GM19328 (cell line): ENCODE data around the gene TGM1.
A peak's percentile ranks its signal among the peaks of the same experiment; 100 is the strongest.

ENCODE experiments used
- ATAC-seq: cut with Tn5 transposase; IDR thresholded peaks from one replicate; pipeline ENCODE4 v1.9.1; 2021; ENCODE audit warnings: mild to moderate bottlenecking, moderate library complexity; ENCODE audit not compliant: unreplicated experiment

TGM1 gene

DNA sequence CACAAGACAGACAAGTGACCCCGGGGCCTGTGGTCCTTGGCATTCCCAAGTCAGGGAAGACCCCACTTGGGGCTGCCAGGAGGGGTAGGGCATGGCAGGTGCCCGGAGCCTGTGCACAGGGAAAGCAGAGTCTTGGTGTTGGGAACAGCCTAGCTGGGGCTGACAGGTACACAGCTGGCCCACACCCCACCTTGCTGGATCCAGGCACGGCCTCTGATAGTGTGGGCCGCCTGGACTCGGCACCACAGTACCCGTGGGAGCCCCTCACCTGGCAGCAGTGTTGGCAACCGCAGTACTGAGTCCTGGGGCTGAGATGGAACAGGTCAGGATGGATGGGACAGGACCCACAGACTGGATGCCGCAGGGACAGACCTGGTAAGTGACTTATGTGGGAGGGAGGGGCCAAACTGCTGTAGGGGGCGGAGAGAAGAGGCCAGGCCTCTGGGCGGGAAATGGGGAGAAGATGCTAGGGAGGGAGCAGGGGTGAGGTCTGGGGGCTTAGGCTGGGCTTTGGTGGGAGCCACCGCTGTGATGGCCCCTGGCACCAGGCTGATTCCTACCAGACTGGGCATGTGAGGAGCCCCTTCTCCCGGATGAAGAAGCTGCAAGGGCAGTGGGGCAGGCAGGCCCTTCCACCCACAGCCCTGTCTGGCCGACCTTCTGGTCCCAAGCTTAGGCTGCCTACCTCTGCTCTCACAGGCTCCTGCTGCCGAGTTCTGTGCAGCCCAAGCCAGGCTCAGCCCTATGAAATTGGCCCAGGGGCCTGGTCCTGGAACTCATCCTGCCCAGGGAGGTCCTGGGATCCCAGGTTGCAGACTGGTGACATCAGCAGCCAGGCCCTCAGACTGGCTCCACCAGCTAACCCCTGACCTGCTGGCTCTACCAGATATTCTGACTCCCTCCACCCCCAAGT, at the start of gene TGM1:
TSS of gene TGM1 (minus strand) at position 357 of the 913 bp plus-strand sequence. CDS start 825 bp downstream, outside the sequence.
- no peak for ATAC-seq

DNA sequence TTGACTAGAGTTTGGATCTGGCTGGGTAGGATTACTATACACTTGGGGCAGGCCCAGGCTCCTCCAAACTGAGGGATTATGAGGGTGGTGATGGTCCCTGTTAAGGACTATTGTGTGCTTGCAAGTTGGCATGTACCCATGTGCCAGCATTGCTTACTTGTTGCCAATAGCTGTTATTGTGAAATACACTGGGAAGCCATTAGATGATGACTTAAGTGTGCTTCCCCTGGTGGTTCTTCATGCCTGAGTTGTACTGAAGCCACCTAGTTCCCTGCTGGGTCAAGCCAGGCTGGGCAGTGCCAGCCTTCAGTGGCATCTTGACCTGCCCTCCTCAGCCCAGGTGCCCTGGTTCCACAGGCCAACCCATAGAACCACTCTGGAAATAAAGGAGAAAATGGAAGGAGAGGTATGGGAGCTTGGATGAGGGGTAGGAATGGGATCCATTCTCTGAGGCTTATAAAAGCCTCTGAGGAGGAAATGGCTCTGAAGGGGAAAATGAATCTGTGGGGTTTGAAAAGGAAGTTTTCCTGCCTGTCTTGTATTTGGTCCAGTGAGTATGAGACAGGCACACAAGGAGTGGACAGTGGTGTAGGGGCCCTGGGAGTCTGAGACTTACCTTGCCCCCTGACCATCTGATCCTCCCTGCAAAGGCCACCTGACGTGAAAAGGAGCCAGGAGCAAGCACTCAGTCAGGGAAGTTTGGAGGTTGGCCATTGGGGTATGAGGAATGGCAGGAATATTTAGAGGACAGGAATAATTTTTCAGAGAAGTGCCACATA, 49.0 kb upstream of the TGM1 start:
- ATAC-seq = no peak

DNA sequence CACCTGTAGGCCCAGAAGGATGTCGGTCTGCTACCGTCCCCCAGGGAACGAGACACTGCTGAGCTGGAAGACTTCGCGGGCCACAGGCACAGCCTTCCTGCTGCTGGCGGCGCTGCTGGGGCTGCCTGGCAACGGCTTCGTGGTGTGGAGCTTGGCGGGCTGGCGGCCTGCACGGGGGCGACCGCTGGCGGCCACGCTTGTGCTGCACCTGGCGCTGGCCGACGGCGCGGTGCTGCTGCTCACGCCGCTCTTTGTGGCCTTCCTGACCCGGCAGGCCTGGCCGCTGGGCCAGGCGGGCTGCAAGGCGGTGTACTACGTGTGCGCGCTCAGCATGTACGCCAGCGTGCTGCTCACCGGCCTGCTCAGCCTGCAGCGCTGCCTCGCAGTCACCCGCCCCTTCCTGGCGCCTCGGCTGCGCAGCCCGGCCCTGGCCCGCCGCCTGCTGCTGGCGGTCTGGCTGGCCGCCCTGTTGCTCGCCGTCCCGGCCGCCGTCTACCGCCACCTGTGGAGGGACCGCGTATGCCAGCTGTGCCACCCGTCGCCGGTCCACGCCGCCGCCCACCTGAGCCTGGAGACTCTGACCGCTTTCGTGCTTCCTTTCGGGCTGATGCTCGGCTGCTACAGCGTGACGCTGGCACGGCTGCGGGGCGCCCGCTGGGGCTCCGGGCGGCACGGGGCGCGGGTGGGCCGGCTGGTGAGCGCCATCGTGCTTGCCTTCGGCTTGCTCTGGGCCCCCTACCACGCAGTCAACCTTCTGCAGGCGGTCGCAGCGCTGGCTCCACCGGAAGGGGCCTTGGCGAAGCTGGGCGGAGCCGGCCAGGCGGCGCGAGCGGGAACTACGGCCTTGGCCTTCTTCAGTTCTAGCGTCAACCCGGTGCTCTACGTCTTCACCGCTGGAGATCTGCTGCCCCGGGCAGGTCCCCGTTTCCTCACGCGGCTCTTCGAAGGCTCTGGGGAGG, 47.9 kb upstream of the TGM1 start, which contains the start of gene LTB4R:
TSS of gene LTB4R (plus strand) at position 857 of the 959 bp plus-strand sequence. CDS start 4,150 bp downstream, outside the sequence.
- ATAC-seq = peak; percentile 43

DNA sequence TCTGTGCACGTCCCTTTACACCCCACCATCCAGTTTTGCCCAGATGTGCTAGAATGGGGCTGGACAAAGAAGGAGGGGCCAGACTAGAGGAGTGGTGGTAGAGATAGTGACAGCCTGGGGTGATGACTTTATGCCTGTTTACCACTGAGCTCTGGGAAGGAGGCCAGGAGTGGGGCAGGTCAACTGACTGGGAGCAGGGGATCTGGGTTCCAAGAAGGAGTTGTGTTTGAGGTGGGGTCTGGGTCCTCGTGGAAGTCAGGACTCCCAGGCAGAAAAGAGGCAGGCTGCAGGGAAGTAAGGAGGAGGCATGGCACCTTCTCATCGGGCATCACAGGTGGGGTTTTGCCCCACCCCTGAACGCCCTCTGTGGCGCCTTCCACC, 47.3 kb upstream of the TGM1 start:
- no peak for ATAC-seq

DNA sequence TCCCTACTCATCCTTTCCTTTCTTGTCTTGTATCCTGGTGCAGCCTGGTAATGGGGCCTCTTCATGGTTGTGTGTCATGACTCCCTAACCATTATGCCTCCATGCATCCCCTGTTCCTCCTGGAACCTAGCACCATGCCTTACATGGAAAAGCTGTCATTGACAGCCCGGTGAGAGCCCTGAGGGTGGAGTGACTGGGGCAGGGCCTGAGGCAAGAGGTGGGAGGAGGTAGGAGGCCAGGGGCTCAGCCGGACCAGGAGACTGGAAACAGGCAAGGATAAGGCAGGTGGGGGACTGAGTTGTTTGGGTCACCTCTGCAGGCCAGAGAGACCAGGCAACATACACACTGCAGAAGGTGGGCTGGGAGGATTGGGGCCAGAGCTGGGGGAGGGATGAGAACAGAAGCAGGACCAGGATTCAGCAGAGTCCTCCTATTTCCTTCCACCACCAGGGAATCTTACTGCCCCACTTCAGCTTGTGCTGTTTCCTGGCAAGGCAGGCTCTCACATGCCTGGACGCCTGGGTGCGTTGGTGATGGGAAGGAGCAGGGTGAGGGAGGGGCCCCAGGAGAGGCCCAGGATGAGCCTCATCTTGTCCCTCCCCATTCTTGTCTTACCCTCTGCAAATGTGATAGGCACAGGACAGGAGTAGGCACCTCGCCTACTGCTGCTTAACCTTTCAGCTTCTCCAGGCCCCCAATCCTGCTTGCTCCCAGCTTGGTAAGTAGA, 46.7 kb upstream of the TGM1 start, which contains the start of gene LTB4R2:
TSS of gene LTB4R2 (plus strand) at position 603 of the 727 bp plus-strand sequence. CDS start 525 bp downstream, outside the sequence.
- ATAC-seq = no peak

DNA sequence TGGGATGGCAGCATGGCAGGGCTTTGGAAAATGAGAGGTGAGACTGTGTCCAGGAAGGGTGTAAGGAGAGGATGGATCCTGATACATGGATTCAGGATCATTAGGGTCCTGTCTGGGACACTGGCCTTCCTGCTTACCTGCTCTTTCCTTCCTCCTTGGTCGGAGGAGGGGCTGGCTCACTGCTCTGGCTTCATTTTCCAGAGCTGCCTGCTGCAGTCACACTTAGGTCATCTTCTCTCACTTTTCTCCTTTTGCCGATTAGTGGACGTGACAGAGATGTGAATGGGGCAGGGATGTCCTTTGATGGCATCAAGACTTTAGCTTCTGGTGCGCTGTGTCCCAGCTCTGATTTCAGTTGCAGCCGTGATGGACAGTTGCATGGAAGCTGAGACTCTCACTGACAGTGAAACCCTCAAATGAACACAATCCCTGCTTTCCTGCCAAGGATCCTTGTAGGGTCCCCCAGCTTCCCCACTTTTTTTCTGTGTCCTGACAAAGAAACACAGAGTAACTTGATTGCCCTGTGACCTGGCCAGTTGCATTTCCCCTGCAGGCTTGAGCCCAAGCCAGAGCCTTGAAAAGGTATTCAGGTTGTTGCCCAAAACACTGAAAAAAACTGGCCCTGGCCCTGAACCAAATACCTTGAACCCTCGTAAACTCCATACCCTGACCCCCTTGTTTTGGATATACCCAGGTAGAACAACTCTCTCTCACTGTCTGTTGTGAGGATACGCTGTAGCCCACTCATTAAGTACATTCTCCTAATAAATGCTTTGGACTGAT, 45.6 kb upstream of the TGM1 start:
- no peak for ATAC-seq

DNA sequence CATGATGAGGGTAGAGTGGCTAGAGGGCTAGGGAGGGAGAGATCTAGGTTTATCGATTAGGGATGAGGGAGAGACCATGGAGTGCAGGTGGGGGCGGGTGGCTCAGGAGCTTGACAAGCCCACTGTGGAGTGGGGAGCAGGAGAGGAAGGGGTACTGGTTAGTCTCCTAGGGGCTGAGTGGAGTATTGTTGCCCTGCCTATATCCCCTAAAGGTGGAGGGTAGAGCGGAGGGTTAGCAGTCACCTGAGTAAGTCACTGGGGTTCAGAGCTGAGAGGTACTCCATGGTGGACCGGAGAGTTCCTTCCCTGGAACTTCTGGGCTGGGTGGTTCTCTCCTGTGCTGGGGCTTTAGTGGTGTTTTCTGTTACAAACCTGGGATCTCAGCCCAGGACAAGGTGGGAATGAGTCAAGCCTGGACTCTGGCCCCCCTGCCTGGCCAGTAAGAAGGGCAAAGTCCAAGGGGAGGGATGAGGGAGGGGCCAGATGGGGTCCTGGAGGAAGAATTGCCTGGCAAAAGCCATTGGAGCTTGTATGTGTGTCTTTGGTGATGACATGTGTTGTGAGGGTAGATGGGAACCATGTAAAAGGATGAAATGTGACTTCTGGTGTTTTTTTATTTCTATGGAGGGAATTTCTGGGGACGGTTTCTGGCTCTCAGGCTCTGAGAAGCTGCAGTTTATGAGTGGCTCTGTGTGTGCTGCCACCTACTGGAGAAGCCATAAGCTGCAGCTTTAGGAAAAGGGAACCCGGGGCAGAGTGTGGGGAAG, 44.8 kb upstream of the TGM1 start, which contains the start of gene CIDEB:
TSS of gene CIDEB (minus strand) at position 403 of the 767 bp plus-strand sequence. CDS start at position 284, 119 bp downstream.
- no peak for ATAC-seq

DNA sequence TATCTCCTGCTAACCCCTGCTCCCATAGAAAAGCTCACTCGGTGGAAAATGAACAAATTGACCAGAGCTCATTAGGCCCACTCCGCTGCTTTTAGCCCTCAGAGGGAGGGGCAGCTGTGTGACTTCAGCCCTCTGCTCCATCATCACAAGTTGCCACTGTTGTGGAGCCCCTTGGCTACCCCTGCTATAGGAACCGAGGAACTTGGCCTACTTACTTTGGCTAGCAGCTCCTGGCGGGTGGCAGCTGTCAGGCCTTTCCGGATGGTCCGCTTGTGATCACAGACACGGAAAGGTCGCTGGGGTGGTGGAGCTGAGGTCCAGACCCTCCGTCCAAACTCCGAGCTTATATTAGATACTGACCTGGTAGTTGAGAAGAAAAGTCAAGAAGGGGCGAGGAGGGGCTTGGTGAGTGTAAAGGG, 44.2 kb upstream of the TGM1 start:
- no peak for ATAC-seq

DNA sequence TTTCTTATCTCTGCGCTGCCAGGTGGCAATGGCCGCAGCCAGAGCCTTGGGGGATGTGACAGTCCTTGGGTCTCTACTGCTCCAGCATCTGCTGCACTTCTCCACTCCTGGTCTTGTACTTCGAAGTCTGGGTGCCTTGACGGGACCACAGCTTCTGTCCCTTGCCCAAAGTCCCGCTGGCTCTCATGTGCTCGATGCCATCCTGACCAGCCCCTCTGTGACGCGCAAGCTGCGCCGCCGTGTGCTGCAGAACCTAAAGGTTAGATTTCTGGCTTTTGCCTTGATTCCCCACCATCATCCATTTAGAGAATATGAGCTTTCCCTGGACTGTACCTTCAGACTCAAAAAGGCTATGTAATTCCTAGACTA, 41.0 kb upstream of the TGM1 start:
- ATAC-seq = no peak

DNA sequence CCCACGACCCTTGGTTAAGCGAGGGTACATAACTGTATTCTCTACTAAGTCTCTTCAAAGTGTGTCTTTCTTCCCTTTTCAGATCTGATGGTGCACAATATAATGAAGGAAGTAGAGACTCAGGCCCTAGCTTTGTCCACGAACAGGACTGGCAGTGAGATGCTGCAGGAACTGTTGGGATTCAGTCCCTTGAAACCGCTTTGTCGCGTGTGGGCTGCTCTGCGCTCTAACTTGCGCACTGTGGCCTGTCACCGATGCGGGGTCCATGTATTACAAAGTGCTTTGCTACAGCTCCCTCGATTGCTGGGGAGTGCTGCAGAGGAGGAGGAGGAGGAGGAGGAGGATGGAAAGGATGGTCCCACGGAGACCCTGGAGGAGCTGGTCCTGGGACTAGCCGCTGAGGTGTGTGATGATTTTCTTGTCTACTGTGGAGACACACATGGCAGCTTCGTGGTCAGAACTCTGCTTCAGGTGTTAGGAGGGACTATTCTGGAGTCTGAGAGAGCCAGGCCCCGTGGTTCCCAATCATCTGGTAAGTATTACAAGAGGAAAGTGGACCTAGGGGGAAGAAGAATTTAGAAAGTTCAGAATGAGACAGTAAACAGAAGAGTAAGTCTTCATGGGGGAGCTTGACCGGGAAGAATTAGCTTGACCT, 37.5 kb upstream of the TGM1 start:
- ATAC-seq = no peak

DNA sequence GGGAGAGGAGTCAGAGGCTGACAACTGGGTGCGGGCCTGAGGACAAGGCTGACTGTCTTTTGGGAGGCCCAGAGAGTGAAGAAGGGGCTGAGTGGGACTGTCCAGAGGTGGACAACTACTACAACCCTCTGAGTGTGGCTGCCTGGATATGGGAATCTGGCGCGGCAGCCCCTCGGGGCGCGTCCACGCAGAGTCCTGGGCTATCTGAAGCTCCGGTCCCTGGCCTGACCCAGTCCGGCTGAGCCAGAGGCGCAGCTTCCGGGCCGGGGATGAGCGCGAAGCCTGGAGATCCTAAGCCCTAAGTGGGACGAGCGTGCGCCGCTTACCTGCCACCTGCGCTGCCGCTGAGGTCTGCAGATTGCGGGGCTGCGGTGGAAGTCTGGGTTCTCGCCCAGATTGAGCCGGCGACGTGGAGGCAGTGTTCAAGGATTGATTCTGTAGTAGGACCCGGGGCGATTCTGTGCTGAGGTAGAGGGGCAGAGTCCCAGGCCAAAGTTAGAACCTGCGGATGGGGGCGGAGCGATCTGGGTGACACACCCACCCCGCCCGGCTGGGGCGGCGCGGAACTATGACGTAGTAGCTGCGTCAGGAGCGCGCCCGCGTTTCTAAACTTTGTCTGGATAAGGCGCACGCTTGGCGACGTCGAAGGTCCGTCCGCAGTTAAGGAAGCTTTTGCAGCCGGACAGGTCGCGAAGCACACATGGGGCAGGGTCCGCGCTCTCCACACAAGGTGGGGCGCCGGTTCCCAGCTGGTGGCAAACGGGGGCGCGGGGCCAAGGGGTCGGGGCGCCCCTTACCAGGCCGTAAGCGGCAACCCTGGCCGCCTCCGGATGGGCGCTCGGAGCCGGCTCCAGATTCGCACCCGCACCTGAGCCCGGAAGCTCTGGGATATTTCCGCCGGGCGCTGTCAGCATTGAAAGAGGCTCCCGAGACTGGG, 36.5 kb upstream of the TGM1 start, which contains the start of the genes DHRS1 and NOP9:
TSS of gene DHRS1 (minus strand) at position 526 of the 937 bp plus-strand sequence. CDS start 674 bp downstream, outside the sequence.
TSS of gene NOP9 (plus strand) at position 596 of the 937 bp plus-strand sequence. CDS start at position 701, 105 bp downstream.
- peak; percentile 53 for ATAC-seq

DNA sequence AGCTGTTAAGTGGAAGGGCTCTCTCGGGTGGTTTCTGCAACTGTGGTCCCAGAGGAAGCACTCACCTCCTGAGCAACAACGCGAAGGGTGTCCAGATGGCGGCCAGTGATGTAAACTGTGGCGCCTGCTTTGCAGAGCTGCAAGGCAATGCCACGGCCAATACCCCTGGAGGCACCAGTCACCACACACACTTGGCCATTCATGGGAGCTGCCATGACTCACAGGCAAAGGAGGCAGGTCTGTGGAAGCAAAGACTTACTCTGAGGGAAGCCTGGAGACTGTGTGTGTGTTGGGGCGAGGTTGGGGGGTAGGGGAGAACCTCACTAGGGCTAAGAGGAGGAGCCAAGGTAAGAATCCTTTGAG, 35.9 kb upstream of the TGM1 start:
- ATAC-seq = no peak

DNA sequence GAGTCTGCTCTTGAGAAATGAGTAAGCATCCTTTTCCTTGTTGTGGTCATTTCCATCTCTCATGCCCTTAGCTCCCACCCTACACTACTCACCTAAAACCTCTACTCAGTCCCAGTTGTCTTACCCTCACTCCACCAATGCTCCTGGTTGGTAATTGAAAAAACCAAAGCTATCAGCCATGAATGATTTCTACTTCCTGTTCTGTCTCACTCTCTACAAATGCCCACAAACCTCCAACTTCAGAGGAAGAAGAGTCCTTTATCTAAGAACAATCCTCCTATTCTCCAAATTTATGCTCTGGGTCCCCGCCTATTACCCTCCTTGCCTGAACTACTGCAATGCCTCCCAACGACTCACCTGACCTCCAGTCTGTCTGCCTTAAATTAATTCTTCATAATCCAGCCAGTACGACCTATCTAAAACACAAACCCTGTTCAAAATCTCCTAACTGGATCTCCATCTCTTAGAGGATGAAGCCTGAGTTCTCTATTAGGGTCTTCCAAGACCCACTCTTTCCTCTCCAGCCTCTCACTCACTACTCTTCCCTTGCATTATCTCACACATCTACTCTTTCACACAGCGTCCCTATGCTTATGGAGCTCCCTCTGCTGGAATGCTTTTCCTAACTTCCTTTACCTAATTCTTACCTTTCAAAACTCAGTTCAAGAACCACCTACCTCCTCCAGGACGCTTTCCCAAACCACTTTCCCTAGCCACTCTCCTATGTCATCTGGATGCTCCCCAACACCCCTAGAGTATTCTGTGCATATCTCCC, 34.4 kb upstream of the TGM1 start:
- peak; percentile 10 for ATAC-seq

DNA sequence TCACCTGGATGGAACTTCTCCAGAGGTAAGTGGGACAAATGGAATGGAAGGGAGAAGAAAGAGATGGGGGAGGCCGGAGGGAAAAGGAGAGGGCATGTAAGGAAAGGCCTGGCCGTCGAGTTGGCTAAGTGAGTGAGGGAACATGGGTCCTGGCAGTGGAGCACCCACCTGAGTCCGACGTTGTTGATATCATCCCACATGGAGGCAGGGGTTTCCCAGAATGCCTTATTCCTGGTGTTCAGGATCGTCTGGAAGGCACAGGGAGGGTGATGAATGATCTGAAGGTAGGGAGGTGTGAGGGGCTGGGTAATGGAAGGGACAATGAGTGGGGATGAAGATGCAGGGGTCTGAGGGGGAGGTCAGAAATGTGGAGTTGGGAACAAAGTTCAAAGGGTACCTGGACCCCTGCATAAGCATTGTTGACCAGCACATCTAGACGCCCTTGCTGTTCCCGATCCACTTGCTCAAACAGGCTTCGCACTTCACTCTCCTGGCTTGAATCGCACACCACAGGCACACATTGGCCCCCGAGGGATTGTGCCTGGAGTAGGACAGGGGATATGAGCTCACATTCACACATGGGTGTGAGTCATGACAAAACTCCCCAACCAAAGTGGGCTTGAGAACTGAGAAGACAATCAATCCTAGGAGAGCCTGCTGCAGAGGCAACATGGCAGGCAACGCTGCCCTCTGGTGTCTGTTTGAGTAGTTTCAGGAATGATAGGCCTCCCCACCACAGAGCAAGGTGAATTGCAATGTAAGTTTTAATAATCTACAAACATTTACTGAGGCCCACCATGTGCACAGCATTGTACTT, 33.6 kb upstream of the TGM1 start:
- peak; percentile 47 for ATAC-seq

DNA sequence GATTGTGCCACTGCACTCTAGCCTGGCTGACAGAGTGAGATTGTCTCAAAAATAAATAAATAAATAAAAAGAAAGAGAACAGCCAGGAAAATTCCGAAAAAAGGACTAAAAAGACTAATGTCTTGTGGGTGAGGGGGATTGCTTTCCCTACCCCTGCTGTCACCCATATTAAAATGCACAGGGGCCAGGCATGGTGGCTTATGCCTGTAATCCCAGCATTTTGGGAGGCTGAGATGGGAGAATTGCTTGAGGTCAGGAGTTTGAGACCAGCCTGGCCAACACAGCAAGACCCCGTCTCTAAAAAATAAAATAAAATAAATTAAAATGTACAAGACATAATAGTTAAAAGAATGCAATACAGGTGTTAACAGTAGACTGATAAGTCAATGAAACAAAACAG, 30.5 kb upstream of the TGM1 start:
- ATAC-seq = no peak
